ENCODE results near the gene LAMA2.

DNA sequence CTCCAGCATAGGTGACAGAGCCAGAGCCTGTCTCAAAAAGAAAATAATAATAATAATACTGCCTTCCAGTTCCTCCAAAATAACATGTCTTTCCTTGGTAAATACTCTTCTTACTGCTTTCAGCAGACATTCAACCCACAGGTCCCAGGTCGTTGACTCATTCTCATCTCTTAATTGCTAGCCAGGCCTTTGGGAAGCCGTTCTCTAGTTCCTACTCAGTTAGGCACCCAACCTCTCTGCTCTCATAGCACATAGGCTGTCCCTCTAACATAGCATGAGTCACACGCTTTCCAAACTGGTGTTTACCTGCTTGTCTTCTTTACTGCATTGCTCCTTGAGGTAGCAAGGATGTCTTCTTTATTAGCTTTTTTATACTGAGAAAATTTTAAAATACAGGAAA, 98.8 kb downstream of the LAMA2 start:
- TF ChIP-seq CTCF (IDR thresholded peaks at IDR 0.05 in 2 of 3, conservative IDR thresholded peaks at IDR 0.05 in 1 of 3; ENCODE audit: borderline replicate concordance in 1 of 3, insufficient read depth in 1 of 3, low read depth in 2 of 3, low read length in 2 of 3): no peak
- TF ChIP-seq POLR2A (IDR thresholded peaks at IDR 0.05; ENCODE audit: borderline replicate concordance, extremely low read depth, insufficient read depth, insufficient read length): no peak
- TF ChIP-seq RAD21 (IDR thresholded peaks at IDR 0.05; ENCODE audit: low read depth): no peak
